Fibroblast of skin of abdomen (primary cell): ENCODE data around the gene LRFN5.
"Not testable (repeated sequence)": the region's sequence is repeated elsewhere in the genome, so short reads cannot be mapped to it uniquely, and the experiment has no call there.

Source experiments
- DNase-seq: peaks from one replicate; pipeline ENCODE4 v3.0.0-alpha.2; 2013

The LRFN5 gene

DNA sequence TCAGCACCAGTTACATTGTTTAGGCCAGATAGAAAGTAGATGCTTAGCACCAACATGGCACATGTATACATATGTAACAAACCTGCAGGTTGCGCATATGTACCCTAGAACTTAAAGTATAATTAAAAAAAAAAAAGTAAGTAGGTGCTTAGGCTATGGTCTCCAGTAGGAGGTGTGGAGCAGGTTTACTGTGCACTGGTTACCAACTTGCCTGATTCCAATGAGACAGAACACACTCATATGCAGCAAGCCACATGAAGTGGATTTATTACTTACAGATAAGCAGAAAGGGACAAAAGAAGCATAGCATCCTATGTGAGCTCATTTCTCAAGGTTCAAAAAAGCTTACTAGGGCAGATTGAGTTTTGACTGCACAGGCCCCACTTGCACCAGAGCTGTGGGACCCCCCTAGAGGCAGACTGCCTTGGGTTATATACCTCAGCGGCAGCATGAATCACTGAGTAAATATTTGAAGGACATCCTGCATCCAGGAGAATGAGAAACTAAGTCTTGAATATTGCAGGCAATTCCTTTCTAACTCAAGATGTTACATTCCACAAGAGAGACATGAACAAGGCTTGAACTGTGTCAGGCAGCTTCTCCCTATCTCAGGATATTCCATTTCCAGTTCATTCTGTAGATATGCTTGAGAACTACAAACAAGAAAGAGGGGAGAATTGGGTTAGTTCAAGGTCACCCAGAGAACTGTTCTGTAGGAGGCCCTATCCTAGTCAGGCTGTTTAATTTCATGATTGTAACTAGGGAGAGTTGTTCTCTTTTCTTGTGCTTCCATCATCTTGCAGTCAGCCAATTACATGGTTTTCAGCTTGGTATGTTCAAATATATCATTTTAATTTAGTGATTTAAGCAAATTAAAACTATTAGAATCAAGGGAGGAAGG is 30.1 kb downstream of the LRFN5 start:
- DNase-seq: peak; percentile 45

DNA sequence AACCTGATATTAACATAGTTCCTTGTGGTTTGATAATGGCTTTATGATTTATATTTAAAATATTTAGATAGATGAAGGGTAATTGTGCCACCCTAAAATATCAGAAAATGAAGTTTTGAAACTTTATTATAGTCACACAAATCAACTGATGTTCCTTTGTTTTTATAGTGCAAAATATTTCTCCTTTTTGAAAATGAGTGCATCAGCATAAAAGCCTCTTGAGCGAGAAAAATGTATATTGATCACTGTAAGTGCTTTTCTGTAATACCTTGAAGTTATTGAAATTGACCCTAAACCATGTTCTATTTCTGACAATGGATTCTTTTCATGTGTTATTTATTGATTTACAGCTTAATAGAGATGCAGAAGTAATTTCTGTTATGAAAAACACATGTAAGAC is 35.0 kb downstream of the LRFN5 start:
- no peak for DNase-seq

DNA sequence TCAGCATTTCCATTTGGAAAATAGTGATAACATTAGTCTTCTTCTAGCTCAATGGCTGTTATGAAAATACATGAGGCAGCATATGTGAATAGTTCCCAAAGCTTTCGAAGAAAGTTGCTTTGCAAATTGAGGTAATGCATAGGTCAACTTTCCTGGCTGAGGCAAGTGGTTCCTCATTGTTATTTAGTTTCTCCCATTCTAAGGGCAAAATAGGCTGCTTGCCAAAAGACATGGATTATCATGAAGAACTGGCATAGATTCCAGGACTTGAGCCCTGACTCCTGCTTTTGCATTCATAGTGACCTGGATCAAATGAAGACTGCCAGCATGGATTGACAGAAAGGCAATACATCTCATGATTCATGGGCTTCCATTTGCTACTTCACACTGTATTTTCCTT is 35.7 kb downstream of the LRFN5 start:
- no peak for DNase-seq

DNA sequence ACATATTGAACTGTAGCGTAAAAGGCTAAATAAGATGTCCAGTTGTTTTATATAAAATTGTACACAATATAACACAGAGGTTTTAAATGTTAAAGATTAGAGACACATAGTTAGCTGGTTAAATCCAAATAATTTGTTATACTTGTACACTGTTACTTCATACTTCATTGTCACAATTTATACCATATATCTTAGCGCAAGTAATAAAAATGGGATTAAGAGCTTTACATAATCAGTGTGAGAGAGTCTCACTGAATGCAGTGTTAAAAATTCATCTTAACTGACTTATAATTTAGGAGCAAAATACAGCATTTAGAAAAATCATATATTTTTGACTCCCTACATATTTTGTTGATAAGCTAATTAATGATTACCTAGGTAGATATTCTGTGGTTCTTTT is 36.1 kb downstream of the LRFN5 start:
- no peak for DNase-seq

GRCh38 chr14:41644606-41645005 is 37.9 kb downstream of the LRFN5 start:
- no peak for DNase-seq

GRCh38 chr14:41650802-41651201 is 44.1 kb downstream of the LRFN5 start:
- DNase-seq: no peak

DNA sequence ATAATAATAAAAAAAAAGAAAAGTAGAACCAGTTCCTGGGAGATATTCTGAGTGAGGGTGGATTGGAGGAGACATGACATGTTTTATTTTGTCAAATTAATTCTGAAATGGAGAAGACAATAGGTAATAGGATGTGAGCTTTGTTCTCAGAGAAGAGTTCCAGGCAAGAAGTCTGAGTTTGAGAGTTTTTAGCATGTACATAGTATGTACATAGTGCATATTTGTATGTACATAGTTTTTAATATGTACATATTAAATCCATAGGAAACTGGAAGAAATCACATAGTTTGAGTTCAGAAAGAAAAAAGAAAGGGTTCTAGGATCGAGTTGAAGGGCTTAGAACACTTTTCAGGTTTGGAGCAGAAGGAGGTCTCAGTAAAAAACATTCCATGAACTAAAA is 47.5 kb downstream of the LRFN5 start:
- no peak for DNase-seq

- no peak for DNase-seq
Observed at GRCh38 chr14:41662780-41663472, 56.2 kb downstream of the LRFN5 start.

- peak; percentile 74 for DNase-seq
Observed at GRCh38 chr14:41663473-41663850, 56.8 kb downstream of the LRFN5 start.

- peak; percentile 36 for DNase-seq
Observed at GRCh38 chr14:41666301-41666700, 59.6 kb downstream of the LRFN5 start.

DNA sequence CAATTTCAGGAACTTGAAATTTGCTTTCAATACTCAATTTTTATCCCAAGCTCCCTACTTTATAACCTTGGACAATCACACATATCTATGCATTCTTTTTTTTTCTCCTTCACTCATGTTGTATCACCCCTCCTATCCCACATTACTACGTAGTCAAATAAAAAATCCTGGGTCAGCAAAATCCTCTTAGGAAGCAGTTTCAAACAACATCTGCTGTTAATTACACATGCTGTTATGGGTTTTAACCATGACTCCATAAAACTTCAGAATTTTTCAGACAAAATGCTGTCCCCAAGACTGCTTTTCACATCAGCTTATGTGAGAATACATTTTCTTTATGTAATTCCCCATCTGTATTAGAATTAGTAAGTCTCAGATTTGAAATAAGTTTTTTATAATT is 61.7 kb downstream of the LRFN5 start:
- peak; percentile 78 for DNase-seq

GRCh38 chr14:41673601-41674000 is 66.9 kb downstream of the LRFN5 start:
- DNase-seq: not testable (repeated sequence)

- DNase-seq: not testable (repeated sequence)
Observed at GRCh38 chr14:41674511-41674971, 67.9 kb downstream of the LRFN5 start.

DNA sequence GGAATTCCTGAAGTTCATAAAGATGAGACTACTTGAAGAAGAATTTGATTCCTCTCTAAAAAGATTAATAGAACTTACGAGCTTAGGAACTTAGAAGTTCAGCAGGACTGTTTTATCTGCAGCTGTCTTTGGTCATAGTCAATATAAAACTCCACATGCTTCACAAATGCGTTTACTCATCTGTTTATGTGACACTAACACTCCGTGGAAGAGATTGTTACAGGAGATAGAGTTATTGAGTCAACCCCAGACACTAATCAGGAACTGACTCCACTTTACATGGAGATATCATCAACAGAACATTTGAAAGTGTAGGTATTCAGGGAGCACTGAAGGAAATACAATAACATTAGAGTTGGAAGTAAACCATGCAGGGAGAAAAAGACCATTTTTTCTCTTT is 92.8 kb downstream of the LRFN5 start:
- peak; percentile 16 for DNase-seq

- DNase-seq: no peak
Observed at GRCh38 chr14:41718477-41719166, 111.9 kb downstream of the LRFN5 start.

DNA sequence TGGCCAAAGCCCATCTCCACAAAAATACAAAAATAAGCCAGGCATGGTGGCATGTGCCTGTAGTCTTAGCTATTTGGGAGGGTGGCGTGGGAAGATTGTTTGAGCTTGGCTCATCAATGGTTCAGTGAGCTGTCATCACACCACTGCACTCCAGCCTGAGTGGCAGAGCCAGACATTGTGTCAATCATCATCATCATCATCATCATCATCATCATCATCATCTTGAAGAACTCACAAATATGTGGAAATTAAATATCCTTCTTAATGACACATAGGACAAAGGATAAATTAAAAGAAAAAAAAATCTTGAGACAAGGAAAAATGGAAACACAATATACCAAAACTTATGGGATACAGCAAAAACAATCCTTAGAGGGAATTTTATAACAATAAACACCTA is 132.5 kb downstream of the LRFN5 start:
- no peak for DNase-seq

DNA sequence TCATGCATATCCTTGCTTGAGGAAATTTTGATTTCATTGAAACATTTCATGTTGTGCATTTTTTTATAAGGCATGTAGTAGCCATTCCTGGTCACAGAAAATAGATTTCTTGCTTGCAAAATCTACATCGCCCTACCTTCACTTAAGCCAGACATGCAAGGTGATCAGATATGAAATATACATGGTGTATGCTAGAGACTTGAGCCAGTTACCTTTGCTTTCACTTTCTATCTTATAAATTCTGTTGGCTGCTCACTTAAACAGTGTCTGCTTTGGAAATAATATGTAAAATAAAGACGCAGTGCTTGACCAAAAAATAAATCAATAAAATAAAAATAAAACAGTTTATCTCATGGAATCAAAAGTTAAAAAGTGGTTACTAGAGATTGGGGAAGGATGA is 136.5 kb downstream of the LRFN5 start:
- no peak for DNase-seq

- peak; percentile 63 for DNase-seq
Observed at GRCh38 chr14:41749429-41749828, 142.8 kb downstream of the LRFN5 start.

DNA sequence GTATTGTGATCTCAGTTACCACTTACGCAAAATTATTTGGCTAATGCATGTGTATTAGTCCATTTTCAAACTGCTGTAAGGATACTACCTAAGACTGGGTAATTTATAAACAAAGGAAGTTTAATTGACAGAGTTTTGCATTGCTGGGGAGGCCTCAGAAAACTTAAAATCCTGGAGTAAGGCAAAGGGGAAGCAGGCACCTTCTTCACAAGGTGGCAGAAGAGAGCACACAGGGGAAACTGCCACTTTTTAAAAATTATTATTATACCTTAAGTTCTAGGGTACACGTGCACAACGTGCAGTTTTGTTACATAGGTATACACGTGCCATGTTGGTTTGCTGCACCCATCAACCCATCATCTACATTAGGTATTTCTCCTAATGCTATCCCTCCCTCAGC is 143.9 kb downstream of the LRFN5 start:
- not testable (repeated sequence) for DNase-seq

DNA sequence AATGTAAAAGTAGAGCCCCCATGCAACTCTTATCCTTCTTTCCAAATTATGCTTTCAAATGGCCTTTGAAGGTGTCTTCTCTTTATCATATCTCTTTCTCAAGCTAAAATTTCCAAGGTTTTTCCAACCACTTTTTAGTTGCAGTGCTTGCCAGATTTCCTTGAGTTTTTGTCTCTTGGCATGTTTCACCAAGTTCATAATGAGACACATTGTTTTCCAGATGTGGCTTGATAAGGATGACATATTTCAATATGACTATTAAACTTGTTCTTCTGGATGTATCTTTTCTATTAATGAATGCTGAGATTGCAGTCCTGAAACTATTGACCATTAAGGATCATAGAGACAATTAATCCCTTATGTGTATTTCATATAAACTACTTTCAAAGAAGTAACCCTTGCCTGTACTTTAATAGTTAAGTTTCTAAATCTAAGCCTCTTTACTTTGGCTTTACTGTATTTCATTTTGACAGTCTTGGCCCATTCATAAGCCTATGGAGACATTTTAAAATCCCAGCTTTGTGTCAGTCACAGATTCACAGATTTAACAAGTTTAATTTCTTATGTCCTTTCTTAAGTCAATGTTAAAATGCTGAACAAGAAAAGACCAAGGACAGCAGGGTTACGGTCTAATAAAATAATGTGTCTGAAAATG is 151.5 kb downstream of the LRFN5 start:
- DNase-seq: no peak

DNA sequence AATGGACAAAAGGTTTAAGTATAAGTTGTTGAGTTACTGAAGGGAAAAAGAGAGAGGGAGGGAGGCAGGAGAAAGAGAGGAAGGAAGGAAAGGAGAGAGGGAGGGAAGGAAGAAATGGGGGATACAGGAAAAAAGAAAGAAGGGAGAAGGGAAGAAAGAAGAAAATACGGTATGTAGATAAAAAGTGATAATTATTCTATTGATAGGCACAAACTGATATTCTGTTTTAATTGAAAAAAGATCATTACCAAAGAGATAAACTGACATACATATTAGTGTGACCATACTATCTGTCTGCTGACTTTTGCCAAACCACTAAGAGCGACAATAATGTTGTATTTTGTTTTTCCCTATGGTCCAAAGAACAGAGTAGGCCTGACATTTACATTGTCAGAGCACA is 154.5 kb downstream of the LRFN5 start:
- DNase-seq: no peak

GRCh38 chr14:41766772-41767171 is 160.1 kb downstream of the LRFN5 start:
- no peak for DNase-seq
